WTC11 (cell line): ENCODE data around the gene CLDN14. TPM values are rescaled to one million over a fixed set of nuclear protein-coding genes. Genes with fewer than 3 reads are reported as not detected.
A peak's percentile ranks its signal among the peaks of the same experiment; 100 is the strongest.

Source experiments
- ATAC-seq: fragments of 200-7000 bp; cut with Tn5 transposase; 2 replicates; pipeline ENCODE4 v1.10.0; 2021; ENCODE audit warnings: mild to moderate bottlenecking, moderate library complexity
- CTCF ChIA-PET: fragments of 300-600 bp; sonication (Branson Sonifier 250); formaldehyde crosslinking; loops from one replicate; lab custom pipeline; 2021; ENCODE audit warnings: antibody characterized with exemption; lab: Charles Lee
- POLR2A ChIA-PET: fragments of 350-600 bp; sonication (Branson Sonifier 250); formaldehyde crosslinking; loops from one replicate; lab custom pipeline; 2021; ENCODE audit warnings: antibody characterized with exemption; lab: Charles Lee
- DNase-seq: peaks from one replicate; pipeline ENCODE4 v3.0.0; 2021; ENCODE audit warnings: low spot score
- H3K27ac Mint-ChIP-seq: 2 replicates; pipeline ENCODE4 v1.8.0; 2021; ENCODE audit warnings: mixed read lengths
- H3K27me3 Mint-ChIP-seq: 2 replicates; pipeline ENCODE4 v1.8.0; 2021; ENCODE audit warnings: low read depth, mild to moderate bottlenecking, moderate library complexity, mixed read lengths
- H3K36me3 Mint-ChIP-seq: 2 replicates; pipeline ENCODE4 v1.8.0; 2021; ENCODE audit warnings: mixed read lengths
- H3K4me1 Mint-ChIP-seq: 2 replicates; pipeline ENCODE4 v1.8.0; 2022; ENCODE audit warnings: mixed read lengths
- H3K4me3 Mint-ChIP-seq: 2 replicates; pipeline ENCODE4 v1.8.0; 2021; ENCODE audit warnings: mild to moderate bottlenecking, moderate library complexity, mixed read lengths
- H3K9me3 Mint-ChIP-seq: 2 replicates; pipeline ENCODE4 v1.8.0; 2021; ENCODE audit warnings: mixed read lengths
- CREM ChIP-seq: sonication (generic); formaldehyde crosslinking; IDR thresholded peaks from 2 replicates; pipeline ENCODE4 v1.8.1; 2022; ENCODE audit warnings: mild to moderate bottlenecking, missing genetic modification reagents, moderate library complexity
- ELF4 ChIP-seq: sonication (generic); formaldehyde crosslinking; IDR thresholded peaks from 2 replicates; pipeline ENCODE4 v1.8.1; 2022; ENCODE audit warnings: low read depth, mild to moderate bottlenecking, moderate library complexity, missing genetic modification reagents
- ETV6 ChIP-seq: sonication (generic); formaldehyde crosslinking; IDR thresholded peaks from 2 replicates; pipeline ENCODE4 v1.8.1; 2022; ENCODE audit warnings: mild to moderate bottlenecking, missing genetic modification reagents
- GRHL2 ChIP-seq: fragments of 250-450 bp; sonication (Bioruptor Pico); IDR thresholded peaks from 2 replicates; pipeline ENCODE4 v1.8.0; 2022; ENCODE audit warnings: mild to moderate bottlenecking, moderate library complexity; ENCODE audit not compliant: insufficient replicate concordance, severe bottlenecking
- HMGA2 ChIP-seq: fragments of 250-450 bp; sonication (Bioruptor Pico); IDR thresholded peaks from 2 replicates; pipeline ENCODE4 v1.4.0; 2021; ENCODE audit warnings: mild to moderate bottlenecking, moderate library complexity
- KAT7 ChIP-seq: sonication (generic); formaldehyde crosslinking; IDR thresholded peaks from 2 replicates; pipeline ENCODE4 v1.8.1; 2023; ENCODE audit warnings: missing genetic modification reagents, mild to moderate bottlenecking, borderline replicate concordance
- NFATC4 ChIP-seq: fragments of 250-450 bp; sonication (Bioruptor Pico); IDR thresholded peaks from 2 replicates; pipeline ENCODE4 v1.9.0; 2021; ENCODE audit warnings: mild to moderate bottlenecking
- NR1H2 ChIP-seq: sonication (generic); formaldehyde crosslinking; IDR thresholded peaks from 2 replicates; pipeline ENCODE4 v1.9.0; 2021; ENCODE audit warnings: mild to moderate bottlenecking, moderate library complexity, missing genetic modification reagents
- SMAD4 ChIP-seq: sonication (generic); formaldehyde crosslinking; IDR thresholded peaks from 2 replicates; pipeline ENCODE4 v1.8.0; 2022; ENCODE audit warnings: mild to moderate bottlenecking, missing genetic modification reagents
- TEAD4 ChIP-seq: sonication (generic); formaldehyde crosslinking; IDR thresholded peaks from 2 replicates; pipeline ENCODE4 v1.8.0; 2022; ENCODE audit warnings: mild to moderate bottlenecking, missing genetic modification reagents
- USF2 ChIP-seq: sonication (generic); formaldehyde crosslinking; IDR thresholded peaks from 2 replicates; pipeline ENCODE4 v1.8.1; 2023; ENCODE audit warnings: mild to moderate bottlenecking, missing genetic modification reagents, moderate library complexity
- ZBTB43 ChIP-seq: sonication (generic); formaldehyde crosslinking; IDR thresholded peaks from 2 replicates; pipeline ENCODE4 v1.8.1; 2023; ENCODE audit warnings: mild to moderate bottlenecking, missing genetic modification reagents
- ZNF138 ChIP-seq: sonication (generic); formaldehyde crosslinking; conservative IDR thresholded peaks from 2 replicates; pipeline ENCODE4 v1.8.1; 2022; ENCODE audit warnings: mild to moderate bottlenecking, moderate library complexity, missing genetic modification reagents
- ZNF232 ChIP-seq: sonication (generic); formaldehyde crosslinking; IDR thresholded peaks from 2 replicates; pipeline ENCODE4 v1.8.0; 2022; ENCODE audit warnings: mild to moderate bottlenecking, missing genetic modification reagents
- ZNF263 ChIP-seq: sonication (generic); formaldehyde crosslinking; IDR thresholded peaks from 2 replicates; pipeline ENCODE4 v1.8.1; 2022; ENCODE audit warnings: low read depth, mild to moderate bottlenecking, moderate library complexity, missing genetic modification reagents
- ZNF317 ChIP-seq: sonication (generic); formaldehyde crosslinking; IDR thresholded peaks from 2 replicates; pipeline ENCODE4 v1.8.1; 2023; ENCODE audit warnings: low read depth, mild to moderate bottlenecking, moderate library complexity, missing genetic modification reagents, borderline replicate concordance
- ZNF396 ChIP-seq: fragments of 250-450 bp; sonication (Bioruptor Pico); IDR thresholded peaks from 2 replicates; pipeline ENCODE4 v1.8.0; 2021; ENCODE audit warnings: mild to moderate bottlenecking, moderate library complexity, borderline replicate concordance
- ZNF425 ChIP-seq: fragments of 250-450 bp; sonication (Bioruptor Pico); conservative IDR thresholded peaks from 2 replicates; pipeline ENCODE4 v1.9.0; 2021; ENCODE audit warnings: mild to moderate bottlenecking
- ZNF532 ChIP-seq: fragments of 250-450 bp; sonication (Bioruptor Pico); IDR thresholded peaks from 2 replicates; pipeline ENCODE4 v1.9.0; 2021; ENCODE audit warnings: mild to moderate bottlenecking, borderline replicate concordance
- ZNF671 ChIP-seq: fragments of 250-450 bp; sonication (Bioruptor Pico); IDR thresholded peaks from 2 replicates; pipeline ENCODE4 v1.8.0; 2021; ENCODE audit warnings: mild to moderate bottlenecking
- total RNA-seq: library from RNA; stranded (reverse); gene quantifications from 3 replicates; pipeline ENCODE4 v1.2.3, GENCODE V29; 2021
- TF ChIP-seq, protein P1 (sequence below): sonication (generic); formaldehyde crosslinking; IDR thresholded peaks from 2 replicates; pipeline ENCODE4 v1.8.1; 2022; ENCODE audit warnings: low read depth, missing genetic modification reagents, borderline replicate concordance

The CLDN14 gene
- total RNA-seq, 1 experiment from 2014 or later = not detected

- TF ChIP-seq, protein P1, sequence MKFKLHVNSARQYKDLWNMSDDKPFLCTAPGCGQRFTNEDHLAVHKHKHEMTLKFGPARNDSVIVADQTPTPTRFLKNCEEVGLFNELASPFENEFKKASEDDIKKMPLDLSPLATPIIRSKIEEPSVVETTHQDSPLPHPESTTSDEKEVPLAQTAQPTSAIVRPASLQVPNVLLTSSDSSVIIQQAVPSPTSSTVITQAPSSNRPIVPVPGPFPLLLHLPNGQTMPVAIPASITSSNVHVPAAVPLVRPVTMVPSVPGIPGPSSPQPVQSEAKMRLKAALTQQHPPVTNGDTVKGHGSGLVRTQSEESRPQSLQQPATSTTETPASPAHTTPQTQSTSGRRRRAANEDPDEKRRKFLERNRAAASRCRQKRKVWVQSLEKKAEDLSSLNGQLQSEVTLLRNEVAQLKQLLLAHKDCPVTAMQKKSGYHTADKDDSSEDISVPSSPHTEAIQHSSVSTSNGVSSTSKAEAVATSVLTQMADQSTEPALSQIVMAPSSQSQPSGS (CRISPR knock-in tag) = no peak
- no peak for TF ChIP-seq ZNF671 (CRISPR knock-in tag)
- no peak for TF ChIP-seq ZNF263
Measured at GRCh38 chr21:36461918-36462486, 17.9 kb downstream of the CLDN14 start (continued).

GRCh38 chr21:36461277-36461917, 18.5 kb downstream of the CLDN14 start:
- no peak for DNase-seq
- TF ChIP-seq ZNF671 (CRISPR knock-in tag) = no peak
- TF ChIP-seq ZNF232 = no peak
- no peak for TF ChIP-seq ZNF138
- TF ChIP-seq NFATC4 (CRISPR knock-in tag) = no peak
- no peak for TF ChIP-seq ZNF317
- no peak for TF ChIP-seq CREM (CRISPR knock-in tag)
- no peak for TF ChIP-seq HMGA2 (CRISPR knock-in tag)
- no peak for TF ChIP-seq NR1H2 (CRISPR knock-in tag)
- TF ChIP-seq ZNF425 (CRISPR knock-in tag) = no peak
- no peak for TF ChIP-seq GRHL2 (CRISPR knock-in tag)
- no peak for TF ChIP-seq TEAD4 (CRISPR knock-in tag)
- TF ChIP-seq SMAD4 = no peak
- ChIA-PET CTCF (interaction anchor here (1.0 to 1.6 kb wide), 2 partner anchors 8 to 169 kb away, joined by 3 to 5 read pairs; no protein-coding TSS in a partner anchor), POLR2A (no interaction called here)
- Mint-ChIP-seq H3K9me3 (no peaks in the 10 kb centered on the region), H3K4me3 (no peak overlapping the region), H3K4me1 (peaks cover 19% of the 10 kb centered on the region), H3K27ac (no peak overlapping the region), H3K36me3 (no peaks in the 10 kb centered on the region), H3K27me3 (no peaks in the 10 kb centered on the region)
- no peak for ATAC-seq

- no peaks in the 10 kb centered on the region for H3K9me3 Mint-ChIP-seq
- no peaks in the 10 kb centered on the region for H3K36me3 Mint-ChIP-seq
- peaks cover 19% of the 10 kb centered on the region for H3K4me1 Mint-ChIP-seq
- 0 out of 2 replicates have a peak overlapping the region, but pooled peaks have one; percentile 12 for H3K27ac Mint-ChIP-seq
- no peak overlapping the region for H3K4me3 Mint-ChIP-seq
- ChIA-PET CTCF (interaction anchor here (1.6 kb wide), 1 partner anchor 170 kb away, joined by 5 read pairs; no protein-coding TSS in a partner anchor), POLR2A (no interaction called here)
- H3K27me3 Mint-ChIP-seq = no peaks in the 10 kb centered on the region
- DNase-seq (no peak), ATAC-seq (no peak)
- TF ChIP-seq USF2 (CRISPR knock-in tag) (no peak), KAT7 (CRISPR knock-in tag) (no peak), ETV6 (CRISPR knock-in tag) (no peak), ZBTB43 (no peak), ZNF532 (CRISPR knock-in tag) (no peak), ZNF396 (CRISPR knock-in tag) (no peak), ELF4 (CRISPR knock-in tag) (no peak)
Measured at GRCh38 chr21:36460866-36461265, 19.1 kb downstream of the CLDN14 start.
